ENCODE data around the gene ME3.

The ME3 gene

DNA sequence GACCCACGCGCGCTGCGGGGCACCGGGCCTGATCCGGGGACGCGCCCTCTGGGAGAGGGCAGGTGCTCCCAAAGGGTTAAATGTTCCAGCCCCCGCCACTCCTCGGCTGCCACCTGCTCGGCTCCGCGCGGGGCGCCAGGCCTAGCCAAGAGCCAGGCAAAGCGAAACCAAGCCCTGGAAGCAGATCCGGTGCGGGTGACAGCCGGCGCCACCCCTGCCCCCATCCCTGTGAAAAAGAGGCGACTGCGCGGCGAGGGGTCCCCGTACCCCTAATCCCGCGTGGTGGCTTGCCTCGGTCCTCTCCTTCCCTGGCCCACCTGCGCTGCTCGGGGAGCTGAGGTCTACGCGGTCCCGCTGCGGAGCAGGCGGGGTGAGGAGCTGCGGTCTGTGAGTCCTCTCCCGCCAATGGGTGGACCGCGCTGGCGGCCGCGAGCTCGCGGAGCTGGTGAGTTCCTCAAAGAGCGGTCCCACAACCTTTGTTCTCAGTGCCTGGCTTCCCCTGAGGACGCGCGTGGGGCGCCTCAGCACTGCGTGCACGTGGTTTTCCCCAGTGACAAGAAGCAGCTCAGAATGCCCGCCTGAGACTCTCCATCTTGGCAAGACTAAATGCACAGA, at the start of gene ME3:
TSS of gene ME3 (minus strand) at position 610 of the 615 bp plus-strand sequence.
- peak within 1 kb of the TSS; percentile 54 for H3K4me3 ChIP-seq (ENCODE audit: low read depth, low read length)
- DNase-seq (ENCODE audit: low read depth), result peak; percentile 12
- TF ChIP-seq, protein P1, sequence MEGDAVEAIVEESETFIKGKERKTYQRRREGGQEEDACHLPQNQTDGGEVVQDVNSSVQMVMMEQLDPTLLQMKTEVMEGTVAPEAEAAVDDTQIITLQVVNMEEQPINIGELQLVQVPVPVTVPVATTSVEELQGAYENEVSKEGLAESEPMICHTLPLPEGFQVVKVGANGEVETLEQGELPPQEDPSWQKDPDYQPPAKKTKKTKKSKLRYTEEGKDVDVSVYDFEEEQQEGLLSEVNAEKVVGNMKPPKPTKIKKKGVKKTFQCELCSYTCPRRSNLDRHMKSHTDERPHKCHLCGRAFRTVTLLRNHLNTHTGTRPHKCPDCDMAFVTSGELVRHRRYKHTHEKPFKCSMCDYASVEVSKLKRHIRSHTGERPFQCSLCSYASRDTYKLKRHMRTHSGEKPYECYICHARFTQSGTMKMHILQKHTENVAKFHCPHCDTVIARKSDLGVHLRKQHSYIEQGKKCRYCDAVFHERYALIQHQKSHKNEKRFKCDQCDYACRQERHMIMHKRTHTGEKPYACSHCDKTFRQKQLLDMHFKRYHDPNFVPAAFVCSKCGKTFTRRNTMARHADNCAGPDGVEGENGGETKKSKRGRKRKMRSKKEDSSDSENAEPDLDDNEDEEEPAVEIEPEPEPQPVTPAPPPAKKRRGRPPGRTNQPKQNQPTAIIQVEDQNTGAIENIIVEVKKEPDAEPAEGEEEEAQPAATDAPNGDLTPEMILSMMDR (IDR thresholded peaks at IDR 0.05; ENCODE audit: insufficient read depth, low read depth, low read length, missing control alignments), result no peak

DNA sequence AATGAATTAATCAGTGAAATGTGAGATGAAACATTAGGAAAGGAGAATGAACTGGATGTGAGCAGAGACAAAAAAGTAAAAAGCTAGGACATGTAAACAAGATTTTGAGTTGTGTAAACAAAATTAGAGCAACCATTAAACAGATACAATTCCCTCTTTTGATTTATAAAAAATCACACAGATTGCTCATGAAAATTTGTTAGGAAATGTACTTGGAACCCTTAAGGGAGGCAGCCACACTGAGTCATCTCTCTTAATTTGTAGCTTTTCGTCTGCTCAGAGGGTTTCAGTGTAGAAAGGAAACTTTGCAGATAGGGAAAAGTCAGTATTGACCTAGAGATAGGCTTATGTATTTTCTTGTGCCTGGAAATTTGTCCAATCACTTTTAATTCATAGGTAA, 49.6 kb upstream of the ME3 start:
- TF ChIP-seq, protein P1 (IDR thresholded peaks at IDR 0.05; ENCODE audit: insufficient read depth, low read depth, low read length, missing control alignments), result no peak
- H3K4me3 ChIP-seq (ENCODE audit: low read depth, low read length), result no peak overlapping the region
- DNase-seq (ENCODE audit: low read depth), result no peak

DNA sequence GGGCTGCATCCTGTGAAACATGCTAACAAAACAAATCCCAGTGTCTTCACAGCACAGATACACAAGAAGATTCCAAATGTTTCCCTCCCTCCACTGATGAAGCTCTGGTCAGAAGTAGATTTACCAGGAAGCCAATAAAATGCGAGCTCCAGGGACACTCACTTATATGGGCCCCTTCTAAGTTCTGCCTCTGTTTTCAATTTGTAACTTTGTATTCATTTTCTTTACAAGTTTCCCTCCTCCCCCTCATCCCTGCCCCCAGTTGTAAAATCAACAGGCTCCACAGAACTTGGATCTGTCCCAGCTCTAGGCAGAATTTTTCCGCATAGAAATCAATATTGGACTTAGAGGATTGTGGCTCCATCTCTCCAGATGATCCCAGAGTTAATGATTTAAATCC, 48.1 kb upstream of the ME3 start:
- TF ChIP-seq, protein P1 (IDR thresholded peaks at IDR 0.05; ENCODE audit: insufficient read depth, low read depth, low read length, missing control alignments), result no peak

DNA sequence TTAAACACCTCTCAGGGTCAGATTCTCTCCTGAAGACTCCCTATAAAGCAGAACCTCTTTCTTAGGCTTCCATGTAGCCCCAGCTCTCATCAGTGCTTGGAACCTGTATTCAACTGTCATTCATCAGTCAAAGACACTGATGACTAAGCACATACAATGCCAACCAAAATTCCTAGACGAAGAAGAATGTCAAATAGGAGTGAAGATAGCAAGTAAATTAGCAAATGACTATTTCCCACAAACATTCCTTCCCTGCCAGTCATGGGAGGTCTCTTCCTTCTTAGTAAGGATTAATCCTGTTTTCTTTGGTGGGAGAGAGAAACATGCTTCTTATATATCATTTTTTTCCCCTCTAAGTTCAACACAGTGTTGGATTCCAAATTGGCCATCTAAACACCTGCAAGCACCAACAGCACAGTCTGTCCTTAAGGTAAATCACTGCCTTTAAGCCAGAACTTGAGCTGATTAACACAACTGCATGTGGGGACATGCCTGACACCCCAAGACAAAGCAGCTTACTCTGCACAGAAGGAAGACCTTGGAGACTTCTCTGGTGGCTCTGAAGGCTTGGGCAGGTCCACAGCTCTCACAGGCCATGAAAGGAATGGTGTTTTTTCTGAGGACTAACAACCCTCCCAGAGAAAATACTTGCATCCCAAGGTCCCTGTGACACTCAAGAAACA, 47.5 kb upstream of the ME3 start:
- no peak for DNase-seq (ENCODE audit: low read depth)
- TF ChIP-seq, protein P1 (IDR thresholded peaks at IDR 0.05; ENCODE audit: insufficient read depth, low read depth, low read length, missing control alignments), result no peak
- no peak overlapping the region for H3K4me3 ChIP-seq (ENCODE audit: low read depth, low read length)

More for the DNA sequence above, 48.1 kb upstream of the ME3 start:
- no peak overlapping the region for H3K4me3 ChIP-seq (ENCODE audit: low read depth, low read length)
- no peak for DNase-seq (ENCODE audit: low read depth)

DNA sequence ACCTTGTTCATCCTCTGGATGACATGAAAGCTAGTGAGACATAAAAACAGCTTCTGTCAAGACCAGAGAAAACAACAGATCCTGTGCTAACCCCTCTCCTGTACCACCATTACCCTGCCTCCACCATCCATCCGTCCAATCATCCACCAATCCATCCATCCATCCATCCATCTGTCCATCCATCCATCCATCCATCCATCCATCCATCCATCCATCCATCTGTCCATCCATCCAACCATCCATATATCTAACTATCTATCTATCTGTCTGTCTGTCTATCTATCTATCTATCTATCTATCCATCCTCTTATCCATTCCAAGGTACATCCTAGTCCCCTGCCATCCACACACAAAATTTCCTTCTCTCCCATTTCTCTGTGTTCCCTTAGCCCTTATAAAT, 46.6 kb upstream of the ME3 start:
- no peak overlapping the region for H3K4me3 ChIP-seq (ENCODE audit: low read depth, low read length)
- TF ChIP-seq, protein P1 (IDR thresholded peaks at IDR 0.05; ENCODE audit: insufficient read depth, low read depth, low read length, missing control alignments), result no peak

DNA sequence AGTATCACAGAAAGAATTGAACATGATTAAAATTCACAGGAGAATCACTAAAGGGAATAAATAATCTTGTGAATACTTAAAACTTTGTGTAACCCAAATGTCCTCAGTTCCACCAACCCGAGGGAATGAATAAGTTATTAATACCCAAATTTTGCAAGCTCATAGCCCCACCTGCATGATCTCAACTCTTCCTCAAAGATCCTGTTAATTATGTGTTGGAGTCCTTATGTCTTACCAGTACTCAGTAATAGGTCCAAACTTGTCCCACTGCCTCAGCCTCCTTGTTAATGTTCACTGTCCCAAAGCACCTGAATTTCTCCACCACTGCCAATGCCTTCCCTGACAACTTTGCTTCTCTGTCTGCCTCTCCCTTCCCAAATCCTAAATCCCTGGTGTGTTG, 46.1 kb upstream of the ME3 start:
- no peak overlapping the region for H3K4me3 ChIP-seq (ENCODE audit: low read depth, low read length)
- DNase-seq (ENCODE audit: low read depth), result no peak
- TF ChIP-seq, protein P1 (IDR thresholded peaks at IDR 0.05; ENCODE audit: insufficient read depth, low read depth, low read length, missing control alignments), result no peak

More for the DNA sequence above, 46.6 kb upstream of the ME3 start:
- no peak for DNase-seq (ENCODE audit: low read depth)

Data from GM12865 (cell line).